HepG2 (cell line): ENCODE data around the gene GART. TPM values are rescaled to one million over a fixed set of nuclear protein-coding genes. Genes with fewer than 3 reads are reported as not detected.
"Not testable (repeated sequence)": the region's sequence is repeated elsewhere in the genome, so short reads cannot be mapped to it uniquely, and the experiment has no call there.

Source experiments
- ATAC-seq: fragments of 200-7000 bp; cut with Tn5 transposase; 3 replicates; pipeline ENCODE4 v1.9.1; 2020; ENCODE audit warnings: mild to moderate bottlenecking, moderate library complexity
- BruUV-seq: library from RNA; stranded (reverse); fragments of 400-500 nt; replicated peaks from 2 replicates; lab custom pipeline; 2021; lab: Mats Ljungman, UMichigan
- CTCF ChIA-PET: fragments of 300-600 bp; formaldehyde crosslinking; extraction: SDS; loops from one replicate; lab custom pipeline; 2021; ENCODE audit warnings: low total read pairs, inconsistent platforms, low intra/inter-chr PET ratio; lab: Yijun Ruan, JAX
- POLR2A ChIA-PET: fragments of 350-600 bp; sonication (Branson Sonifier 250); formaldehyde crosslinking; loops from one replicate; lab custom pipeline; 2020; ENCODE audit warnings: antibody characterized with exemption, inconsistent platforms; lab: Yijun Ruan, JAX
- DNase-seq: peaks from one replicate; pipeline ENCODE4 v3.0.0-alpha.2; 2015; ENCODE audit warnings: low spot score
- FAIRE-seq: peaks from 3 replicates; lab custom pipeline; 2011; peaks lifted over from hg19 to GRCh38; lab: Jason Lieb, UNC
- H2AFZ ChIP-seq: one replicate; pipeline ENCODE4 v1.6.1; 2011; ENCODE audit warnings: low read length, inconsistent platforms
- H3K27ac ChIP-seq: fragments of 300-600 bp; 3 replicates; pipeline ENCODE4 v1.8.0; 2011; ENCODE audit warnings: mixed run types, mild to moderate bottlenecking, mixed read lengths, low read length, inconsistent platforms; ENCODE audit not compliant: insufficient read depth; ENCODE audit errors: extremely low read length
- H3K27me3 ChIP-seq, 2 experiments: fragments of 200-600 bp in 1 of 2; 2 replicates in 1 of 2; 3 replicates in 1 of 2; pipeline versions ENCODE4 v1.6.0 to v1.8.0; 2011; ENCODE audit warnings: low read length in 2 of 2, mild to moderate bottlenecking in 2 of 2, moderate library complexity in 2 of 2, inconsistent platforms in 1 of 2; ENCODE audit not compliant: insufficient read depth in 2 of 2, control insufficient read depth in 1 of 2
- H3K36me3 ChIP-seq, 2 experiments: fragments of 200-600 bp in 1 of 2; replicated peaks in 1 of 2; 2 replicates in 1 of 2; 3 replicates in 1 of 2; pipeline versions ENCODE4 v1.5.1 to v1.8.0; 2011; ENCODE audit warnings: low read length in 2 of 2, inconsistent platforms in 1 of 2; ENCODE audit not compliant: insufficient read depth in 2 of 2, control insufficient read depth in 1 of 2
- H3K4me1 ChIP-seq: 2 replicates; pipeline ENCODE4 v1.5.1; 2012; ENCODE audit warnings: low read length, inconsistent platforms; ENCODE audit not compliant: insufficient read depth
- H3K4me2 ChIP-seq: 2 replicates; pipeline ENCODE4 v1.6.0; 2011; ENCODE audit warnings: low read depth, low read length, inconsistent platforms
- H3K4me3 ChIP-seq, 3 experiments: fragments of 200-600 bp in 1 of 3; sonication (generic), shearing (Covaris generic) in 1 of 3; replicated peaks in 1 of 3; 2 replicates each; pipeline ENCODE4 v1.5.1; 2011 to 2016; ENCODE audit warnings: low read length in 3 of 3, inconsistent platforms in 2 of 3, low read depth in 2 of 3, mild to moderate bottlenecking in 2 of 3, control low read depth in 1 of 3, mixed read lengths in 1 of 3; ENCODE audit not compliant: insufficient read depth in 1 of 3
- H3K79me2 ChIP-seq: one replicate; pipeline ENCODE4 v1.6.1; 2011; ENCODE audit warnings: low read length, inconsistent platforms; ENCODE audit not compliant: insufficient read depth
- H3K9ac ChIP-seq: 2 replicates; pipeline ENCODE4 v1.6.0; 2011; ENCODE audit warnings: mild to moderate bottlenecking, low read depth, low read length, inconsistent platforms; ENCODE audit not compliant: insufficient read depth
- H3K9me3 ChIP-seq: 2 replicates; pipeline ENCODE4 v1.5.1; 2012; ENCODE audit warnings: mild to moderate bottlenecking, low read length
- H4K20me1 ChIP-seq: 2 replicates; pipeline ENCODE4 v1.6.0; 2011; ENCODE audit warnings: inconsistent platforms, mild to moderate bottlenecking, low read length, moderate library complexity; ENCODE audit not compliant: insufficient read depth
- BHLHE40 ChIP-seq: IDR thresholded peaks from 2 replicates; pipeline ENCODE4 v1.6.1; 2011; ENCODE audit warnings: low read length, improper control_type of control experiment
- ELF1 ChIP-seq: sonication (generic); formaldehyde crosslinking; IDR thresholded peaks from 2 replicates; pipeline ENCODE4 v1.4.0; 2020; ENCODE audit warnings: missing genetic modification reagents
- FUBP1 ChIP-seq: sonication (generic); formaldehyde crosslinking; IDR thresholded peaks from 2 replicates; pipeline ENCODE4 v1.5.1; 2020; ENCODE audit warnings: missing genetic modification reagents, mild to moderate bottlenecking, borderline replicate concordance
- JARID2 ChIP-seq: sonication (generic); formaldehyde crosslinking; IDR thresholded peaks from 2 replicates; pipeline ENCODE4 v1.8.1; 2023; ENCODE audit warnings: missing genetic modification reagents, inconsistent platforms; ENCODE audit not compliant: insufficient replicate concordance
- MIER3 ChIP-seq: IDR thresholded peaks from 2 replicates; pipeline ENCODE4 v1.6.1; 2016; ENCODE audit warnings: missing compliant biosample characterization, borderline replicate concordance
- MLX ChIP-seq: IDR thresholded peaks from 2 replicates; pipeline ENCODE4 v1.6.1; 2016
- SOX5 ChIP-seq: IDR thresholded peaks from 2 replicates; pipeline ENCODE4 v1.6.1; 2016; ENCODE audit warnings: borderline replicate concordance
- TAF15 ChIP-seq: fragments of 200-400 bp; formaldehyde crosslinking; IDR thresholded peaks from one replicate; pipeline ENCODE4 v1.6.1; 2018; ENCODE audit warnings: mild to moderate bottlenecking, low read depth, low read length; ENCODE audit not compliant: poor library complexity, severe bottlenecking
- ZBTB10 ChIP-seq: sonication (generic); formaldehyde crosslinking; IDR thresholded peaks from 2 replicates; pipeline ENCODE4 v1.4.0; 2020; ENCODE audit warnings: missing genetic modification reagents, borderline replicate concordance
- ZNF83 ChIP-seq: sonication (generic); formaldehyde crosslinking; IDR thresholded peaks from 2 replicates; pipeline ENCODE4 v1.4.0; 2020; ENCODE audit warnings: missing genetic modification reagents, mild to moderate bottlenecking, borderline replicate concordance
- WGBS: methylation state at CpG from one replicate; pipeline ENCODE4 v1.1.6; 2017; ENCODE audit warnings: low lambda C conversion rate; 5-methylcytosine and 5-hydroxymethylcytosine counted together
- in situ Hi-C: cut with HindIII; loops from 2 replicates; pipeline ENCODE4 v1.10.0; 2017; ENCODE audit warnings: low pct_unique_long_range_greater_than_20kb; ENCODE audit not compliant: extremely low pct_ligation_motif_present
- intact Hi-C: fragments of 100-400 bp; cut with micrococcal nuclease; formaldehyde crosslinking; loops from one replicate; pipeline ENCODE4 v1.10.0; 2022; ENCODE audit not compliant: unreplicated experiment
- polyA plus RNA-seq, 8 experiments: library from polyadenylated mRNA; depleted of rRNA in 3 of 8; stranded (reverse) in 7 of 8; unstranded in 1 of 8; fragments of >200 nt; fragmentation: Illumina TruSeq in 4 of 8; extraction: Trizol in 4 of 8; gene quantifications; 2 replicates each; pipeline versions ENCODE4 v1.2.1 to v1.2.3, GENCODE V29; 2011 to 2016; ENCODE audit warnings: low read depth in 4 of 8, missing spikeins in 1 of 8, mixed read lengths in 1 of 8; ENCODE audit not compliant: insufficient read depth in 1 of 8
- total RNA-seq, 5 experiments: library from RNA; depleted of rRNA; stranded (reverse); fragments of >200 nt; fragmentation: Illumina TruSeq; extraction: Trizol; gene quantifications; 2 replicates each; pipeline ENCODE4 v1.2.3, GENCODE V29; 2016; ENCODE audit warnings: low read depth in 1 of 5

GART gene
- total and polyA plus RNA-seq, 2 of the 13 experiments (the other 11 are each of a cell fraction or from before 2014, with no cell fraction given): 17.9 to 109 TPM

- TF ChIP-seq ZBTB10: no peak
These were observed 30.3 kb downstream of the GART start (continued) for GRCh38 chr21:33511639-33512038.

GRCh38 chr21:33510826-33511225, 31.1 kb downstream of the GART start:
- POLR2A ChIA-PET: no interaction called here
- FAIRE-seq (no peak), DNase-seq (no peak), ATAC-seq (no peak; the same call in 2 of the 3 replicates)
- TF ChIP-seq SOX5 (CRISPR knock-in tag) (no peak), BHLHE40 (no peak), TAF15 (no peak), JARID2 (CRISPR knock-in tag) (no peak), ELF1 (CRISPR knock-in tag) (no peak), MIER3 (CRISPR knock-in tag) (no peak), FUBP1 (no peak), MLX (no peak), ZNF83 (CRISPR knock-in tag) (no peak)
- intact Hi-C loops: no loop called here
- Histone ChIP-seq H3K9ac (no peak overlapping the region), H2AFZ (no peak overlapping the region), H3K4me3 (no peak overlapping the region), H3K36me3 (peaks cover 12 to 68% of the 10 kb centered on the region in 2 experiments), H3K9me3 (no peaks in the 10 kb centered on the region), H3K79me2 (no peaks in the 10 kb centered on the region), H3K27me3 (no peaks in the 10 kb centered on the region), H3K4me1 (no peaks in the 10 kb centered on the region), H3K4me2 (no peak overlapping the region), H3K27ac (no peak overlapping the region), H4K20me1 (no peaks in the 10 kb centered on the region)
- WGBS: 98% methylated on average over 8 of the region's 8 CpGs
- BruUV-seq: no TSS peak
- CTCF ChIA-PET: no interaction called here
- in situ Hi-C loops: no loop called here

- H2AFZ ChIP-seq, H3K4me3 ChIP-seq, intact Hi-C loops, H3K27me3 ChIP-seq, ATAC-seq, H3K27ac ChIP-seq, H3K4me2 ChIP-seq, BruUV-seq, DNase-seq, FAIRE-seq, H3K79me2 ChIP-seq, CTCF ChIA-PET, H3K4me1 ChIP-seq, H4K20me1 ChIP-seq, H3K9ac ChIP-seq, H3K9me3 ChIP-seq, in situ Hi-C loops: not testable (repeated sequence)
- peaks cover 8 to 72% of the 10 kb centered on the region in 2 experiments for H3K36me3 ChIP-seq
- POLR2A ChIA-PET: interaction anchor here (2.6 kb wide), 1 partner anchor 27 kb away, joined by 5 read pairs; the partner anchor contains the start of gene TMEM50B
- 97% methylated on average over 1 of the region's 1 CpG for WGBS
These were observed 34.9 kb downstream of the GART start for GRCh38 chr21:33507003-33507402.
